HCT116 (cell line): ENCODE data around the gene SYMPK. TPM values are rescaled to one million over a fixed set of nuclear protein-coding genes. Genes with fewer than 3 reads are reported as not detected.

Source experiments
- ATAC-seq: fragments of 200-7000 bp; cut with Tn5 transposase; 2 replicates; pipeline ENCODE4 v1.9.1; 2020; ENCODE audit warnings: mild to moderate bottlenecking, moderate library complexity
- BruUV-seq: library from RNA; stranded (reverse); fragments of 400-500 nt; replicated peaks from 2 replicates; lab custom pipeline; 2021; lab: Mats Ljungman, UMichigan
- CTCF ChIA-PET: fragments of 300-600 bp; sonication (Branson Sonifier 250); formaldehyde crosslinking; loops from one replicate; lab custom pipeline; 2021; ENCODE audit warnings: antibody characterized with exemption; lab: Charles Lee
- POLR2A ChIA-PET: fragments of 300-600, 350-600 bp; sonication (Branson Sonifier 250); formaldehyde crosslinking; loops from one replicate; lab custom pipeline; 2021; ENCODE audit warnings: antibody characterized with exemption; lab: Charles Lee
- RAD21 ChIA-PET, 2 experiments: fragments of 300-600 bp; sonication (Branson Sonifier 250); formaldehyde crosslinking; loops; one replicate each; lab custom pipeline; 2023; ENCODE audit warnings: low total read pairs in 2 of 2; ENCODE audit not compliant: uncharacterized antibody in 2 of 2, unreplicated experiment in 2 of 2, low non-redundant PET in 1 of 2; lab: Charles Lee
- DNase-seq: peaks from one replicate; pipeline ENCODE4 v3.0.0-alpha.2; 2010; ENCODE audit warnings: low read depth, low spot score
- H2AFZ ChIP-seq: fragments of 200-600 bp; shearing (Covaris generic), sonication (generic); 2 replicates; pipeline ENCODE4 v1.6.1; 2017; ENCODE audit warnings: low read depth, mixed run types, mixed read lengths, antibody characterized with exemption, low read length; ENCODE audit not compliant: poor library complexity, severe bottlenecking
- H3K27ac ChIP-seq: 2 replicates; pipeline ENCODE4 v1.5.1; 2012; ENCODE audit warnings: low read depth, low read length
- H3K27me3 ChIP-seq: fragments of 200-600 bp; sonication (generic); 2 replicates; pipeline ENCODE4 v1.6.1; 2016; ENCODE audit warnings: mixed run types, low read length, mixed read lengths; ENCODE audit not compliant: insufficient read depth
- H3K36me3 ChIP-seq, 2 experiments: fragments of 200-500 bp in 1 of 2; fragments of 200-600 bp in 1 of 2; sonication (Bioruptor generic) in 1 of 2; sonication (generic) in 1 of 2; 2 replicates each; pipeline versions ENCODE4 v1.5.1 to v1.6.1; 2014 to 2016; ENCODE audit warnings: low read length in 2 of 2, inconsistent platforms in 1 of 2, mixed read lengths in 1 of 2, mixed run types in 1 of 2; ENCODE audit not compliant: insufficient read depth in 2 of 2, control insufficient read depth in 1 of 2
- H3K4me1 ChIP-seq, 2 experiments: fragments of 200-600 bp in 1 of 2; sonication (generic) in 1 of 2; 2 replicates each; pipeline versions ENCODE4 v1.5.1 to v1.6.1; 2012 to 2017; ENCODE audit warnings: low read length in 2 of 2, inconsistent platforms in 1 of 2, mild to moderate bottlenecking in 1 of 2, mixed read lengths in 1 of 2, mixed run types in 1 of 2, moderate library complexity in 1 of 2; ENCODE audit not compliant: insufficient read depth in 2 of 2, control insufficient read depth in 1 of 2
- H3K4me2 ChIP-seq: fragments of 200-600 bp; sonication (generic); 2 replicates; pipeline ENCODE4 v1.6.1; 2017; ENCODE audit warnings: mixed run types, low read length, mixed read lengths
- H3K4me3 ChIP-seq, 2 experiments: fragments of 200-600 bp in 1 of 2; sonication (generic) in 1 of 2; replicated peaks in 1 of 2; 2 replicates each; pipeline ENCODE4 v1.5.1; 2011 to 2016; ENCODE audit warnings: low read length in 2 of 2, control low read depth in 1 of 2, low read depth in 1 of 2, mild to moderate bottlenecking in 1 of 2, mixed read lengths in 1 of 2, mixed run types in 1 of 2
- H3K79me2 ChIP-seq: fragments of 200-600 bp; sonication (generic); 2 replicates; pipeline ENCODE4 v1.6.1; 2017; ENCODE audit warnings: mild to moderate bottlenecking, mixed run types, low read length, moderate library complexity, mixed read lengths; ENCODE audit not compliant: insufficient read depth
- H3K9ac ChIP-seq: fragments of 200-600 bp; sonication (generic); 2 replicates; pipeline ENCODE4 v1.6.1; 2016; ENCODE audit warnings: low read length, mixed read lengths
- H3K9me2 ChIP-seq: fragments of 200-600 bp; sonication (generic), shearing (Covaris generic); 2 replicates; pipeline ENCODE4 v1.6.1; 2017; ENCODE audit warnings: mixed run types, mild to moderate bottlenecking, moderate library complexity; ENCODE audit not compliant: insufficient read depth
- H3K9me3 ChIP-seq, 2 experiments: fragments of 200-500 bp in 1 of 2; fragments of 200-600 bp in 1 of 2; sonication (Bioruptor generic) in 1 of 2; sonication (generic) in 1 of 2; 2 replicates each; pipeline ENCODE4 v1.6.1; 2014 to 2017; ENCODE audit warnings: low read length in 2 of 2, mixed read lengths in 2 of 2, inconsistent platforms in 1 of 2, low read depth in 1 of 2, mild to moderate bottlenecking in 1 of 2, mixed run types in 1 of 2, moderate library complexity in 1 of 2; ENCODE audit not compliant: control insufficient read depth in 1 of 2, insufficient read depth in 1 of 2
- H4K20me1 ChIP-seq: fragments of 200-600 bp; sonication (generic), shearing (Covaris generic); 2 replicates; pipeline ENCODE4 v1.6.1; 2017; ENCODE audit warnings: mixed run types, mild to moderate bottlenecking, moderate library complexity; ENCODE audit not compliant: insufficient read depth
- CBX3 ChIP-seq: IDR thresholded peaks from 2 replicates; pipeline ENCODE4 v1.6.1; 2012; ENCODE audit warnings: low read depth
- CEBPB ChIP-seq: IDR thresholded peaks from 2 replicates; pipeline ENCODE4 v1.6.1; 2012; ENCODE audit warnings: low read depth
- ELF1 ChIP-seq: IDR thresholded peaks from 2 replicates; pipeline ENCODE4 v1.6.1; 2012; ENCODE audit warnings: low read depth, borderline replicate concordance
- EZH2phosphoT487 ChIP-seq: fragments of 200-600 bp; IDR thresholded peaks from 2 replicates; pipeline ENCODE4 v1.6.1; 2018; ENCODE audit warnings: antibody characterized with exemption, borderline replicate concordance
- FOSL1 ChIP-seq: IDR thresholded peaks from 2 replicates; pipeline ENCODE4 v1.6.1; 2012; ENCODE audit warnings: low read depth
- POLR2A ChIP-seq: IDR thresholded peaks from 2 replicates; pipeline ENCODE4 v1.7.0; 2011; ENCODE audit warnings: borderline replicate concordance; ENCODE audit not compliant: insufficient read depth, insufficient read length; ENCODE audit errors: extremely low read depth
- RAD21 ChIP-seq: IDR thresholded peaks from 2 replicates; pipeline ENCODE4 v1.6.1; 2012; ENCODE audit warnings: low read depth, mild to moderate bottlenecking
- SRF ChIP-seq: IDR thresholded peaks from 2 replicates; pipeline ENCODE4 v1.6.1; 2012; ENCODE audit warnings: low read depth
- ZBTB33 ChIP-seq: IDR thresholded peaks from 2 replicates; pipeline ENCODE4 v1.6.1; 2011; ENCODE audit warnings: mild to moderate bottlenecking, low read length, moderate library complexity; ENCODE audit not compliant: insufficient replicate concordance; ENCODE audit errors: extremely low read depth
- ZFX ChIP-seq: fragments of 450-650 bp; IDR thresholded peaks from 2 replicates; pipeline ENCODE4 v1.6.1; 2017
- intact Hi-C: fragments of 100-400 bp; cut with micrococcal nuclease; formaldehyde crosslinking; loops from 2 replicates; pipeline ENCODE4 v1.10.0; 2022
- total RNA-seq: library from RNA; stranded (reverse); gene quantifications from one replicate; pipeline ENCODE4 v1.2.1, GENCODE V29; 2021; ENCODE audit not compliant: unreplicated experiment
- TF ChIP-seq, protein P1 (sequence below), 3 experiments: fragments of 200-600 bp in 1 of 3; sonication (generic) in 1 of 3; IDR thresholded peaks in 2 of 3; conservative IDR thresholded peaks in 1 of 3; 2 replicates each; pipeline ENCODE4 v1.5.1; 2012 to 2017; ENCODE audit warnings: low read depth in 2 of 3, low read length in 2 of 3, antibody characterized with exemption in 1 of 3, borderline replicate concordance in 1 of 3, control low read depth in 1 of 3, mild to moderate bottlenecking in 1 of 3, mixed read lengths in 1 of 3, mixed run types in 1 of 3, moderate library complexity in 1 of 3; ENCODE audit not compliant: insufficient read depth in 1 of 3
- TF ChIP-seq, protein P2 (sequence below): IDR thresholded peaks from 2 replicates; pipeline ENCODE4 v1.6.1; 2012

Gene SYMPK
- total RNA-seq, 1 experiment from 2014 or later, result 117 TPM

DNA sequence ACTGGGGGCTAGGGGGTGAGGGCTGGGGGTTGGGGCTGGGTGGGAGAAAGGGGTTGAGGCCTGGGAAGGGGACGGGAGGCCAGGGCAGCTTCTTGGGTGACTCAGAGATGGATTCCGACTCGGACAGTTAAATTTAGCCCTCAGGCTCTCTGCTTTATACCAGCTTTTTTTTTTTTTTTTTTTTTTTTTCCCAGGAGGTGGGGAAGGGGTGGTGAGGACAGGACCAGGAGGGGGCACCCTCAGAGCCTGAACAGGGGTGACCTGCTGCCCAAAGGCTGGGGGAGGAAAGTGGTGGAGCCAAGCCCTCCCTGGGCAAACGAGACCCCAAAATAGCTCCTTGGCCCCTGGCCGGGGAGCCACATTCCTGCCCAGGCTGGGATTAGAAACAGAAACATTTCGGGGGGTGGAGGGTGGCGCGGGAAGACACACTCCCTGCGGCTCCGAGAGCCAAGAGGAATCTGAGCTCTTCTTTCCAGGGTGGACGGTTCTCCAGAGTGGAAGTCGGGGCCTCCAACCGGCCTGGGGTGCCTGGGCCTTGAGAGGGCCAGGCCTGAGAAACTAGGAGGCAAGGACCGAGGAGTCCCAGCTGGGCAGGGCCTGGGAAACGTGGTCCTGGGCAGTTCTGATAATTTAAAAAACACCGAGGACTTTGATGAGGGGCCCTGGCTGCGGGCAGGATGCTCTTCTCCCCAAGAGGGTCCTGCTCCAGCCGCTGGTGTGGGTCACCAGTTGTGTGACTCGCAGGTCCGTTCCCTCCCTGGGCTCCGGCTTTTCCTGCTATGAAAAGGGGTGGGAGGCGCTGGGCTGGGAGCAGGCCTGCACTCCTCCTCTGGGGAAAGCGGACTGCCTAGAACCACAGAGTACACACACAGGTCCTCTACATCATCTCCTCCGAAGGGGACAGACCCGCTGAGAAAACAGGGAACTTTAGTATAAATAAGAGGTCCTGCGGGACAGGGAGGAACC lies 79.8 kb downstream of the SYMPK start:
- intact Hi-C loops, result no loop called here
- Histone ChIP-seq H3K36me3 (peaks cover 4 to 5% of the 10 kb centered on the region in 2 experiments; a peak in 2 of 4 replicates), H3K9me2 (no peaks in the 10 kb centered on the region), H3K9ac (peak overlapping the region; percentile 67), H3K9me3 (no peaks in the 10 kb centered on the region), H3K4me2 (peak overlapping the region; percentile 84), H3K27ac (peak overlapping the region; percentile 91), H3K27me3 (no peaks in the 10 kb centered on the region), H3K79me2 (no peaks in the 10 kb centered on the region), H3K4me1 (peaks cover 45 to 60% of the 10 kb centered on the region in 2 experiments), H3K4me3 (peak overlapping the region in 1 of 2 experiments; percentile 54; a peak in 2 of 4 replicates), H4K20me1 (no peaks in the 10 kb centered on the region), H2AFZ (no peak overlapping the region)
- ChIA-PET POLR2A (interaction anchor here (1.1 to 5.1 kb wide), 3 partner anchors 8 to 14 kb away, joined by 4 to 50 read pairs (median 6); partner anchors contain the start of genes DMWD and SIX5), RAD21 (interaction anchor here (0.6 to 2.1 kb wide), 2 partner anchors 13 kb away, joined by 5 to 9 read pairs; partner anchors contain the start of gene SIX5 (in 1 of the 2)), CTCF (interaction anchor here (0.7 to 3.5 kb wide), 5 partner anchors 13 to 66 kb away, joined by 3 to 36 read pairs (median 6); partner anchors contain the start of gene SIX5)
- TF ChIP-seq SRF (no peak), ZFX (no peak), EZH2phosphoT487 (no peak), CEBPB (no peak), RAD21 (no peak), CBX3 (no peak), ZBTB33 (no peak), FOSL1 (no peak), ELF1 (no peak), POLR2A (no peak)
- TF ChIP-seq, protein P1, sequence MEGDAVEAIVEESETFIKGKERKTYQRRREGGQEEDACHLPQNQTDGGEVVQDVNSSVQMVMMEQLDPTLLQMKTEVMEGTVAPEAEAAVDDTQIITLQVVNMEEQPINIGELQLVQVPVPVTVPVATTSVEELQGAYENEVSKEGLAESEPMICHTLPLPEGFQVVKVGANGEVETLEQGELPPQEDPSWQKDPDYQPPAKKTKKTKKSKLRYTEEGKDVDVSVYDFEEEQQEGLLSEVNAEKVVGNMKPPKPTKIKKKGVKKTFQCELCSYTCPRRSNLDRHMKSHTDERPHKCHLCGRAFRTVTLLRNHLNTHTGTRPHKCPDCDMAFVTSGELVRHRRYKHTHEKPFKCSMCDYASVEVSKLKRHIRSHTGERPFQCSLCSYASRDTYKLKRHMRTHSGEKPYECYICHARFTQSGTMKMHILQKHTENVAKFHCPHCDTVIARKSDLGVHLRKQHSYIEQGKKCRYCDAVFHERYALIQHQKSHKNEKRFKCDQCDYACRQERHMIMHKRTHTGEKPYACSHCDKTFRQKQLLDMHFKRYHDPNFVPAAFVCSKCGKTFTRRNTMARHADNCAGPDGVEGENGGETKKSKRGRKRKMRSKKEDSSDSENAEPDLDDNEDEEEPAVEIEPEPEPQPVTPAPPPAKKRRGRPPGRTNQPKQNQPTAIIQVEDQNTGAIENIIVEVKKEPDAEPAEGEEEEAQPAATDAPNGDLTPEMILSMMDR (IDR thresholded peaks at IDR 0.05 in 2 of 3, conservative IDR thresholded peaks at IDR 0.05 in 1 of 3; ENCODE audit: borderline replicate concordance in 1 of 3, insufficient read depth in 1 of 3, low read depth in 2 of 3, low read length in 2 of 3), result no peak
- TF ChIP-seq, protein P2, sequence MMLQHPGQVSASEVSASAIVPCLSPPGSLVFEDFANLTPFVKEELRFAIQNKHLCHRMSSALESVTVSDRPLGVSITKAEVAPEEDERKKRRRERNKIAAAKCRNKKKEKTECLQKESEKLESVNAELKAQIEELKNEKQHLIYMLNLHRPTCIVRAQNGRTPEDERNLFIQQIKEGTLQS, result no peak
- BruUV-seq, result no TSS peak
- ATAC-seq, result no peak
- no peak for DNase-seq
